Measurements from ENCODE around the gene THAP9. TPM values are rescaled to one million over a fixed set of nuclear protein-coding genes. Genes with fewer than 3 reads are reported as not detected.
"Not testable (repeated sequence)": the region's sequence is repeated elsewhere in the genome, so short reads cannot be mapped to it uniquely, and the experiment has no call there.

Gene THAP9
- polyA plus RNA-seq, 1 donor: 7.8 TPM

DNA sequence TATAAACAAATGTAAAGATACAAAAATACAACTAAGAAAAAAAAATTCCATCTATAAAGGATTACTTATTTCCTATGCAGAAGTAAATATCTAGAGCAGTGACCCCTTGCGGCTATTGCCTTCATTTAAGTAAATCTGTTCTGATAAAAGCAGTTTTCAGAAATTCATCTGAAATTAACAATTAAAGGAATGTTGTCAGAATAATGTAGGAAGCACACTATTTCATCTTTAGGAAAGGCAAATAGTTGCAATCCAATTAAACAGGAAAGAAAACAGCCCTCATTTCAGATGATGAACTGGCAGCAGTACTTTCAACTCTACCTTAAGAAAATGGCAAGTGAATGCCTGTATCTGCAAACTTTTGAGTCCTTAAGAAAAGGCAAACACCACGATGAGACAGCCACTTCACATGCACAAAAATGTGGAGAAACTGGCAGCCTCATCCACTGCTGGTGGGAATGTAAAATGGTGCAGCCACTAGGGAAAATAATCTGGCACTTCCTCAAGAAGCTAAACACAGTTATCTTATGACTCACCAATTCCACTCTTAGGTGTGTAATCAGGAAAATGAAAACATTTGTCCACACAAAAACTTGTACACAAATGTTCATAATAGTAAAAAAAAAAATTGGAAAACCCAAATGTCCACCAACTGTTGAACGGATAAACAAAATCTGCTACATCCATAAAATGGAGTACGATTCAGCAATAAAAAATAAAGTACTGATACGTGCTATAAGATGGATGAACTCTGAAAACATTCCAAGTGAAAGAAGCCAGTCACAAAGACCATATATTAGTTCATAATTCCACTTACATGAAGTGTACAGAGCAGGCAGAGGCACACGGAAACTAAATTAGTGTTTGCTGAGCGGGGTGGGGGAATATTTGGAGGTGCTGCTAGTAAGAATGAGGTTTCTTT lies 2.0 kb upstream of the THAP9 start:
- DNase-seq: no peak

- DNase-seq: no peak
Measured at GRCh38 chr4:82899374-82900065, 1.0 kb upstream of the THAP9 start.

DNA sequence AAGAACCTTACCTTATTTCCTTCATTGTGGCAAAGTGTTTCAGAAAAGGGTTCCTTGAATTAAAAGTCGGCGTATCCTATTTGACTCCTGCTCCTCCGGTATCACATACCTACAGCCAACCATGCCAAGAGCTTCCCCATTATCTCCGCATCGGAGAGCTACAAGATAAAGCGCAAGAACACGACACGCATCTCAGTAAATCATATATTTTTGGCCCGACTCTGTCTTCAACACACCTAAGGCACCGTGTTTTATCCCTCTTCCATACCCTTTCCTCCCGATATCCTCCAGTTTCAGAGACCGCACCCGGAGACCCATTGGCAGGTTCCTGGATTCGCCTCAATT lies 497 bp upstream of the THAP9 start:
- DNase-seq: no peak

GRCh38 chr4:82901183-82901718 lies 716 bp downstream of the THAP9 start:
- DNase-seq: no peak

- DNase-seq: no peak
Measured at GRCh38 chr4:82903737-82904136, 3.2 kb downstream of the THAP9 start.

- no peak for DNase-seq
Measured at GRCh38 chr4:82905205-82905604, 4.7 kb downstream of the THAP9 start.

DNA sequence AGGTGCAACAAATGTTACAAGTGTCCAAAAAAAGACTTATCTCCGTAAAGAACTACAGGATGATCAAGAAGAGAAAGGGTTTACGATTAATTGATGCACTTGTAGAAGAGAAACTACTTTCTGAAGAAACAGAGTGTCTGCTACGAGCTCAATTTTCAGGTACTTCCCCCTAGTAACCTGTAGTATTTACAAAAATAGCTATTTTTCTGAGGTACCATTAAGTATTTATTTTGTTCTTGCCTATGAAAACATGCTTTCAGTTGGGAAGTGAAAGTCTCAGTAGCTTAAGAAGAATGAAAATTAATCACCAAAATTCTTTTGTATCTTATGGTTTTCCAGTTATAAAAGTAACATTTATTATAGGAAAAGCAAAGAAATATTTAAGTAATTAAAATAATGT lies 5.9 kb downstream of the THAP9 start:
- DNase-seq: no peak

- DNase-seq: no peak
Measured at GRCh38 chr4:82909326-82909725, 8.8 kb downstream of the THAP9 start.

DNA sequence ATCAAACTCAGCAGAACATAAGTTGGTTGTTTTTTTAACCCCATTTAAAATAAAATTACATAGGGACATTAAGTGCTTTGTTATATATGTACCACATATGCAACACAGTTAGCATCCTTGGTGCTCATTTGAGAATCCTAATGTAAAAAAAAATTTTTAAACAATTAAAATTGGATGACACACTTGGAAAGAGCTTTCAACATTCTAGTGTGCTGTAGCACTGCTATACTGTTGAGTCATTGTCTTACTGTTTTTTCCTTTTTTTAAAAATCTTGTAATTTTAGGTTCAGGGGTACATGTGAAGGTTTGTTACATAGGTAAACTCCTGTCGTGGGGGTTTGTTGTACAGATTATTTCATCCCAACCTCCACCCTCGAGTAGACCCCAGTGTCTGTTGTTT lies 12.8 kb downstream of the THAP9 start:
- DNase-seq: no peak

DNA sequence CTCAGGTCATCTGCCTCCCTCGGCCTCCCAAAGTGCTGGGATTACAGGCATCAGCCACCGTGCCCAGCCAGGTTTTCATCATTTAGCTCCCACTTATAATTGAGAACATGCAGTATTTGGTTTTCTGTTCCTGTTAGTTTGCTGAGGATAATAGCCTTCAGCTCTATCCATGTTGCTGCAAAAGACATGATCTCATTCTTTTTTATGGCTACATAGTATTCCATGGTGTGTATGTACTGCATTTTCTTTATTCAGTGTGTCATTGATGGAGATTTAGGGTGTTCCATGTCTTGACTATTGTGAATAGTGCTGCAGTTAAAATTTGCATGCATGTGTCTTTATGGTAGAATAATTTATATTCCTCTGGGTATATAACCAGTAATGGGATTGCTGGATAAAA lies 13.4 kb downstream of the THAP9 start:
- DNase-seq: not testable (repeated sequence)

DNA sequence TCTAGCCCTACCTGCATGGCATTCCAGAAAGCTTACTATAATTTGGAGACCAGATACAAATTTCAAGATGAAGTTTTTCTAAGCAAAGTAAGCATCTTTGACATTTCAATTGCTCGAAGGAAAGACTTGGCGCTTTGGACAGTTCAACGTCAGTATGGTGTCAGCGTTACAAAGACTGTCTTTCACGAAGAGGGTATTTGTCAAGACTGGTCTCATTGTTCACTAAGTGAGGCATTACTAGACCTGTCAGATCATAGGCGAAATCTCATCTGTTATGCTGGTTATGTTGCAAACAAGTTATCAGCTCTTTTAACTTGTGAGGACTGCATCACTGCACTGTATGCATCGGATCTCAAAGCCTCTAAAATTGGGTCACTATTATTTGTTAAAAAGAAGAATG lies 17.6 kb downstream of the THAP9 start:
- no peak for DNase-seq

GRCh38 chr4:82919386-82919785 lies 18.9 kb downstream of the THAP9 start:
- no peak for DNase-seq

DNA sequence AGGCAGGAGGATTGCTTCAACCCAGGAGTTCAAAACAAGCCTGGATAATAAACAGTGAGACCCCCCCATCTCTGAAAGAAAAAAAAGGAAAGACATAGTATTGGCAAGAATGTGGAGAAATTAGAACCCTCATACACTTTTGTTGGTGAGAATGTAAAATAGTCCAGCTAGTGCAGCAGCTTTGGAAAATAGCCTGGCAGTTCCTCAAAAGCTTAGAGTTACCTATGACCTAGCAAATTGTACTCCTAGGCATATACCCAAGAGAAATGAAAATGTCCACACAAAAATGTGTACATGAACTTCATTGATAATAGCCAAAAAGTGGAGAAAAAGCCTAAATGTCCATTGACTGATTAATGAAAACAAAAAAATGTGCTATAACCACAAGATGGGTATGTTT lies 21.3 kb downstream of the THAP9 start:
- no peak for DNase-seq

DNA sequence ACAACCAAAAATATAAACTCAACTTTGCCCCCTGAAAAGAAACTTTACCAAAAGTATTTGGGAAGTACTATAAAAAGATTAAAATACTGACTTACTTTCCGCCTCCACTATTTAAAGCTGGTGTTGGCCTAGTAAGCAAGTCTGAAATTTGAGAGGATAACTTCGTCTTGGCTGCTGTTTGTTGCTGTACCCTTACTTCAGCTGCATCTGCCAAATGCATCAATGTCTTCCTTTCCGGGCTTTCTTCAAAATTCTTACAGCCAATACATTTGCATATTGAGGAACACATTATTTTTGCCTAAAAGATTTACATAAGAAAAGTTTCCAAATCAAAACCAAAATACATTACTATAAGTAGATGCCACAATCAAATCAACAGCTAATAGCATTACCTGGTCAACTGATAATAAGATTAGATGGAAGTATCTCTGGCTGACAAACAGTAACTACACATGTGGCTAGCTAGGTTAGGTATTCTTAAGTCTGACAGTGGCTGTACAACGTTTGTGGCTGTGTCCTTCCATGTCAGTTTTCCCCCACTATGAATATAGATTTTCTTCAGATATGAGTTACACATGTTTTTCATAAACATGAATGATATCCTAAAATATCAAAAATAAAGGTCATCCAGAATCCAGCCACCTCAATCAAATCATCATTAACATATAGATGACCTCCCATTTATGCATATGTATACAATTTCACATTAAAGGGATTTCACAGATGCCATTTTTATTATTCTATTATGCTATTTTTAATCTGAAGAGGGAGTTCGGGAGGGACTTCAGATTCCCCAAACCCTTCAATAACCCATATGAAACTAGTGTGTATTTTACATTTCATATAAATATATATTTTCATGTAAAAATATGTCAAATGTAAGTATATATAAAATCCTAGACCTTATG lies 30.6 kb downstream of the THAP9 start:
- peak; percentile 4 for DNase-seq

DNA sequence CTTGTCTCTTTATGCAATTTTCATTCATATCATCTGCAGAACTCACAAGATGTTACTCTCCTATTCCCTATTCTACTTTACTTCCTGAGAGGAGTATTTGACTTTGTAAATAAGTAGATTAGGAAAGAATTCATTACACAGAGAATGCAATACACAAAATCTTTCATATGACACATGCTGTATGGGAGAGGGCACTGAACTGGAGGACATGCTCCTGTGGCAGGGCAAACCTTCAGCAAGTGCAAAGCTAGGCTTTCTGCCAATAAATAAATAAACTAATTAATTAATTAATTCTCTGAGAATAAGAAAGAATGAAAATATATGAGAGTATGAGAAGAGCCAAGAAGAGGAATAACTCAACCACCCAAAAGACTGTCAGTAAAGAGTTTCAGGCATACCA lies 33.9 kb downstream of the THAP9 start:
- no peak for DNase-seq

- no peak for DNase-seq
Measured at GRCh38 chr4:82939414-82939813, 38.9 kb downstream of the THAP9 start.

- DNase-seq: no peak
Measured at GRCh38 chr4:82947498-82947897, 47.0 kb downstream of the THAP9 start.

GRCh38 chr4:82948647-82949204 lies 48.2 kb downstream of the THAP9 start:
- no peak for DNase-seq

DNA sequence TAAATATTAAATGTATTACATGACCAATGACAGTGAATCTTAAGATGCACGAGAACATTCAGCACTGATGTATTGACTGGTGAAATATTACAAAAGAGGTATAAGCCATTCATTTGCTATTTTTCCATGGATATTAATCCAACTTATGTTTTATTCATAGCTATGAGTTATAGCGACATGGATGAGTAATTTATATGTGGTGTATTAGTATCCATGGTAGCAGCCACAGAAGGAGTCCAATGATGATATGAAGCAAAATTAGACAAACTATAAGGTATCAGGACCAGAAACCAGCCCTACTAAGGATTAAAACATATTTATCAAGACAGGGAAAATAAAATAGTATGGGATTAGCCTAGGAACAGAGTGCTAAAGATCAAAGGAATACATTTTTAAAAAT lies 50.7 kb downstream of the THAP9 start:
- no peak for DNase-seq

DNA sequence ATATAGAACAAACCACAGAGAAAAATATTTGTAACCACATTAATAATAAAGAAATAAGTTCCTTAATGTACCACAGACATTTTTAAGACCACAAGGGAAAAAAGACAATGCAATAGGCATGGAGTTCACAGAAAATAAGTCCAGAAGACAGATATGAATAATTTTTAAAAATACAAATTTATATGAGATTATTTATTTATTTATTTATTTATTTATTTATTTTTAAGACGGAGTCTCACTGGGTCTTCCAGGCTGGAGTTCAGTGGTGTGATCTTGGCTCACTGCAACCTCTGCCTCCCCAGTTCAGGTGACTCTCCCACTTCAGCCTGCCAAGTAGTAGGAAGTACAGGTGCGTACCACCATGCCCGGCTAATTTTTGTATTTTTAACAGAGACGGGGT lies 53.7 kb downstream of the THAP9 start:
- DNase-seq: no peak

GRCh38 chr4:82957045-82957444 lies 56.5 kb downstream of the THAP9 start:
- DNase-seq: no peak

GRCh38 chr4:82965763-82966162 lies 65.2 kb downstream of the THAP9 start:
- DNase-seq: no peak

All from hindlimb muscle (tissue), 1 donor.